HuH-7 (cell line): ENCODE results near the gene METTL27.
A peak's percentile ranks its signal among the peaks of the same experiment; 100 is the strongest.
"Not testable (repeated sequence)": the region's sequence is repeated elsewhere in the genome, so short reads cannot be mapped to it uniquely, and the experiment has no call there.

Experiments used
- DNase-seq: peaks from one replicate; pipeline ENCODE4 v3.0.0; 2011; ENCODE audit warnings: low spot score

The METTL27 gene

GRCh38 chr7:73838642-73839041 lies 3.7 kb downstream of the METTL27 start:
- no peak for DNase-seq

GRCh38 chr7:73837167-73837566 lies 5.1 kb downstream of the METTL27 start:
- DNase-seq, result not testable (repeated sequence)

DNA sequence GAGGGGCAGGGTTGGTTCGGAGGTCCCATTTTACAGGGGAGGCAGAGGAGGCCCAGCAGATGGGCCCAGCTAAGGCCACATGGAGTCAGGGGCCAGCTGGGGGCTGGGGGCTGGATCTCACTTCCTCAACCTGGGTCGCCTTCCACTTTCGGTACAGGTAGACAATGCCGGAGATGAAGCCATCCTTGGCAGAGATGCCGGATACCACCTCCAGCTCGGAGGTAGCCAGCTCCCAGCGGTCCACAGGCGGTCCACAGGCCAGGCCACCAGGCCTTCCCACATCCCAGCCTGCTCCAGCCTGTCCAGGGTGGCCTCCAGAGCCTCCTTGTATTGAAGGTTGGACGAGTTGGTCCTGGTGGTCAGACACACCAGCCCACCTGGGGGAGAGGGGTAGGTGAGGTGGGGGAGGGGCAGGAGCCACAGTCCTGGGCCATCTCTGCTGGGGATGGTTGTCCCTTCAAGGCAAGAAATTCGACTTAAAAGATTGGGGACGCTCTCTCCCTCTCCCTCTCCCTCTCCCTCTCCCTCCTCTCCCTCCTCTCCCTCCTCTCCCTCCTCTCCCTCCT lies 7.6 kb downstream of the METTL27 start:
- no peak for DNase-seq

DNA sequence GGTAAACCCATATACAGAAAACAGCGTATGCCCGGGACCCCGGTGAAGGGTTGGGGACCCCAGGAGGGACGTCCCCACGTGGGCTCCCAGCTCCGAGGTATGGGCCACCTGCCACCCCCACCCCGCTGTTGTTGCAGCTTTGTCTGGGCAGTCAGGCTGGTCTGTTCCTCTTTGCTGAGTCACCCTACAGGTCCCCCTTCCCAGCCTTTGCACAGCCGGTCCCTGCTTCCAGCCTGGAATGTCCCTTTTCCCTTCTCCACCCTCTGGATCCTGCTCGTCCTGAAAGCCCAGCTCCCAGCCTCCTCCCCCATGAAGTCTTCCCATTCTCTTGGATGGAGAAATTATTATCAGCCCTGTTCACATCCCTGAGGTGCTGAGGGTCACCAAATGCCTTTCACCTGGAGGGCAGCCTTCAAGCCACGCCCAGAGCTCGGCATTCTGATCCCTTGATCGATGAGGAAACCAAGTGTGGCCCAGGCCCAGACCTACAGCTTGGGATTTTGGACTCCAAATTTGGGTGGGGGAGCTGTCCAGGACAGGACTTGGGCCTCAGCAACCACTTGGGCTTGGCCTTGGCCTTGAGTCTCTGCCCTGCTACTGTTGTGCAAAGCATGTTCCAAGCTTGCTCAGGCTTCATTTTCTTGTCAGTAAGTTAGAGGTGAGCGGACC lies 8.9 kb downstream of the METTL27 start:
- DNase-seq, result no peak

DNA sequence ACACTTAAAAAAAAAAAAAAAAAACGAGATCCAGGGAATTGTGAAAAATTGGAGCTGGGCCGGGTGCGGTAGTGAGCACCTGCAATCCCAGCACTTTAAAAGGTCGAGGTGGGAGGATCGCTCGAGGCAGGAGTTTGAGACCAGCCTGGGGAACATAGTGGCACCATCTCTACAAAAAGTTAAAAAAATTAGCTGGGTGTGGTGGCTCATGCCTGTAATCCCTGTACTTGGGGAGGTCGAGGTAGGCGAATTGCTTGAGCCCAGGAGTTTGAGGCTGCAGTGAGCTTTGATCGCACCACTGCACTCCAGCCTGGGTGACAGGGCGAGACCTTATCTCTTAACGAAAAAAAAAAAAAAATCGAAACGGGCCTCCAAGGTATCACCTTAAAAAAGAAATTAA lies 9.5 kb downstream of the METTL27 start:
- DNase-seq, result no peak

DNA sequence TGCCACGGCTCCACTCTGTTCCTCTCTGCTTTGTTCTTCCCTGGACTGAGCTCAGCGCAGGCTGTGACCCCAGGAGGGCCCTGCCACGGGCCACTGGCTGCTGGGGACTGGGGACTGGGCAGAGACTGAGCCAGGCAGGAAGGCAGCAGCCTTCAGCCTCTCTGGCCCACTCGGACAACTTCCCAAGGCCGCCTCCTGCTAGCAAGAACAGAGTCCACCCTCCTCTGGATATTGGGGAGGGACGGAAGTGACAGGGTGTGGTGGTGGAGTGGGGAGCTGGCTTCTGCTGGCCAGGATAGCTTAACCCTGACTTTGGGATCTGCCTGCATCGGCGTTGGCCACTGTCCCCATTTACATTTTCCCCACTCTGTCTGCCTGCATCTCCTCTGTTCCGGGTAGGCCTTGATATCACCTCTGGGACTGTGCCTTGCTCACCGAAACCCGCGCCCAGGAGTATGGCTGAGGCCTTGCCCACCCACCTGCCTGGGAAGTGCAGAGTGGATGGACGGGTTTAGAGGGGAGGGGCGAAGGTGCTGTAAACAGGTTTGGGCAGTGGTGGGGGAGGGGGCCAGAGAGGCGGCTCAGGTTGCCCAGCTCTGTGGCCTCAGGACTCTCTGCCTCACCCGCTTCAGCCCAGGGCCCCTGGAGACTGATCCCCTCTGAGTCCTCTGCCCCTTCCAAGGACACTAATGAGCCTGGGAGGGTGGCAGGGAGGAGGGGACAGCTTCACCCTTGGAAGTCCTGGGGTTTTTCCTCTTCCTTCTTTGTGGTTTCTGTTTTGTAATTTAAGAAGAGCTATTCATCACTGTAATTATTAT lies 10.3 kb downstream of the METTL27 start:
- DNase-seq, result no peak

DNA sequence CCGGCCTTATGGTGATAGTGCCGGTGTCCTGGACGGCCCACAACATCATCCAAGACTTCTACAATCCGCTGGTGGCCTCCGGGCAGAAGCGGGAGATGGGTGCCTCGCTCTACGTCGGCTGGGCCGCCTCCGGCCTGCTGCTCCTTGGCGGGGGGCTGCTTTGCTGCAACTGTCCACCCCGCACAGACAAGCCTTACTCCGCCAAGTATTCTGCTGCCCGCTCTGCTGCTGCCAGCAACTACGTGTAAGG lies 10.8 kb downstream of the METTL27 start:
- DNase-seq, result no peak

DNA sequence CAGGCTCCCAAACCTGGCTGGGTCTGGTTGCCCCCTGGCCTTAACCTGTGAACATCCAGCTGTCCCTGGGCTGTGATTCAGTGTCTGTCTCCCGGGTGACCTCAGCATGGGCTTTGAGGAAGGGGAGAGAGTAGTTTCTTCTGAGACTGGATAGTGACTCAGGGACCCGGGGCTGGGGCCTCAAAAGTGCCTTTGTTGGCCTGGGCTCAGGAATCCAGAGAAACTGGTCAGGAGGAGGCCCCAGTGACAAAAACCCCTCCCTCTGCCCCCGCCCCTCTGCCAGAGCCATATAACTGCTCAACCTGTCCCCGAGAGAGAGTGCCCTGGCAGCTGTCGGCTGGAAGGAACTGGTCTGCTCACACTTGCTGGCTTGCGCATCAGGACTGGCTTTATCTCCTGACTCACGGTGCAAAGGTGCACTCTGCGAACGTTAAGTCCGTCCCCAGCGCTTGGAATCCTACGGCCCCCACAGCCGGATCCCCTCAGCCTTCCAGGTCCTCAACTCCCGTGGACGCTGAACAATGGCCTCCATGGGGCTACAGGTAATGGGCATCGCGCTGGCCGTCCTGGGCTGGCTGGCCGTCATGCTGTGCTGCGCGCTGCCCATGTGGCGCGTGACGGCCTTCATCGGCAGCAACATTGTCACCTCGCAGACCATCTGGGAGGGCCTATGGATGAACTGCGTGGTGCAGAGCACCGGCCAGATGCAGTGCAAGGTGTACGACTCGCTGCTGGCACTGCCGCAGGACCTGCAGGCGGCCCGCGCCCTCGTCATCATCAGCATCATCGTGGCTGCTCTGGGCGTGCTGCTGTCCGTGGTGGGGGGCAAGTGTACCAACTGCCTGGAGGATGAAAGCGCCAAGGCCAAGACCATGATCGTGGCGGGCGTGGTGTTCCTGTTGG lies 11.4 kb downstream of the METTL27 start, which contains the start of gene CLDN4:
CLDN4 (plus strand) TSS at position 316 of the 903 bp plus-strand sequence; CDS start at position 522, 206 bp downstream.
- no peak for DNase-seq

DNA sequence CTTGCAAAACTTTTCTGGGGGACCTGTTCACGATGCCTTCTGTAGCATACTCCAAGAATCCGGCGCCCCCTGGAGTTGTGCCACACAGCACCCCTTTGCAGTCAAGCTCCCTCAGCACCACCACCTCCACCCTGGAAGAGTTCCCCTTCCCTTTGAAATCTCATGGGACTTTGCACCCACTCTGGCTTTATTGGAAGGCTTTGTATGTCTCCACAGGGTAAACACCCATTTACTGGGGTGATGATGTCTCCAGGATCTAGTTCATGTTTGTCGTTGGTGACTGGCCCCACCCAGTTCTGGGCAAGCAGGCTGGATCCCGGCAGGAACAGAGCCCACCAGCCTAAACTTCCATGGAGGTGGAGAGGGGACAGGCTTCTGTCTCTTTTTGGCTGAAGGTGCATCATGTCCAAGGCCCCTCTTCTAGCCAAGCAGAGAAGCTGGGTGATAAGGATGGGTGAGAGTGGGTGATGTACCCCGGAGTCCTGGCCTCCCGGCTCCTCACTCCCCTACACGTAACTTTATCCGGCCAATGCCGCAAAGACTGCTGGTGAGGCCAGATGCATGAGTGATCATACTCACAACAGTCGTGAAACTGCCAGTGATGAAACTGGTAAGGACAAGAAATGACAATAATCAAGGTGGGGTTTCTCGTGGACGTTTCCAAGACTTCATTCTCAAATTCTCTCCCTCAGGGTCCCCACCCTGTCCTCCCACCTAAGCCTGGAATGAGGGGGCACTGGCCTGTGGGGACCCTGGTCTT lies 12.2 kb downstream of the METTL27 start:
- no peak for DNase-seq

DNA sequence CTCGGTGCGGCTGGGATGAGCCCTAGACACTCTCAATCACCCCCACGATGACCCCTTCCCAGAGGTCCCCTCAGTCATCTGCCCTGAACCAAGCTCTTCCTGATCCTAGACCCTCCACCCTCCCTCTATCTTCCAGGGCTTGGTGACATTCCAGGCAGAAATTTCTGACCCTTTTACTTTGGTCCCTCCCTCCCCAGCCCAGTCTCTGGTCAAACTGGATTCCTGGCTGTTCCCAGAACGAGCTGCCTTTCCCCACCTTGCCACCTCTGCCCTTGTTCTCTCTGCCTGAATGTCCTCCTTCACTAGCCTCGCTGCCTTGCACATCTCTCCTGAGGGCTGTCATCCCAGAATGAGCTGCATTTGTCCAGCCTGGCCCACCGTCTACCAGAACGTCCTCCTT lies 12.8 kb downstream of the METTL27 start:
- no peak for DNase-seq

DNA sequence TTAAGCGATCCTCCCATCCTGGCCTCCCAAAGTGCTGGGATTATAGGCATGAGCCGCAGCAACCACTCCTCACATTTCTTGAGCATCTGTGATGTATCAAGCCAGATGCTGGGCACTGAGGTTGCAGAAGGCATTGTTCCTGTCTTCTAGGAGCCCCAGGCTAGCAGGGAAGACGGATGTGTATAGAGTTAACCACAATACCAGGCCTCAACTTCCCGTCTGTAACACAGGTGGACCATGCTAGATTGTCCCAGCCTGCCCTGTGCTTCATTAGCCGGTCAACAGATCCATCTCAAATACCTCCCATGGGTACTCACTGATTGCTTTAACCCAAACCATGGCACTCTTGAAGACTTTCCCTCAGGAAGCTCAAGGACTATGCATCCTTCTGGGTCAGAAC lies 13.3 kb downstream of the METTL27 start:
- no peak for DNase-seq

GRCh38 chr7:73828107-73828803 lies 14.1 kb downstream of the METTL27 start:
- DNase-seq, result peak; percentile 82

DNA sequence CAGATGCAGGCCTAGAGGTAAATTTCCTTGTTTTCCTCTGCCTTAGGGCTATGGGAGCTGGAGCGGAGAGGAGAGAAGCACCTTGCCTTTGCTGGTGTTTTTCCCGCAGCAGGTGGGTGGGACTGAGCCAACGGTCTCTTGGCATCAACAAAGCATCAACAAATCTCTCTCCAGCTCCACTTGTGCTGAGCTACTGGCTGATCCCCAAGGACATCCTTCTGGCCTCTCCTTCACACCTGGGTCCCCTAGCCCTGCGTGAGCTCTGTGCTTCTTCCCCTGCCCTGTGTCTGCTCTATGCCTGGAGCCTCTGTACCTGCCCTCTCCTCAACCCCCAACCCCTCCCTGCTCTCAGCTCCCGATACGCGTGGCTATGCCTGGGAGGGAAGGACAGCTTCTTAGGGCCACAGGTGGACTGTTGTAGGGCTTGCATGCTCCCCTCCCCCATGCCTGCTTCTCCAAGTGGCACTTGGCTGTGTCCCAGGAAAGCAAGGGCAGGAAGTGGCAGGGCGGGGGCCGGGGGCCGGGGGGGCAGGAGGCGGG lies 14.7 kb downstream of the METTL27 start:
- no peak for DNase-seq

DNA sequence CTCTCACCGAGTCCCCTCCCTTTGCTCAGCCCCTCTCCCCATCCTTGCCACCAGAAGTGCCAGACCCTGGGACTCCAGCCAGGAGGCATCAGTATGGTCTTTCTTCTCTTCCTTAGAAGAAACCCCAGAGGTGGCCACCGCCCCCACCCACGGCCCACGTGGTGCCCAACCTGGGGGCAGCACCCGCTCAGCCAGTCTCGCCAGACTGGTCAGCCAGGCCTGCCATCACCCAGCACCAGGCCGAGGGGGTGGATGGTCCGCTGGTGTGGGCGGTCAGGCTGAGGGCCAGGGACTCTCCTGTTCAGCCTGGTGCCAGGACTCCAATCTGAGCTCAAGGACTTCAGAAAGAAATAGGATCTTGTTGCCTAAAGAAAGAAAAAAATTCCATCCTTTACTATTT lies 17.3 kb downstream of the METTL27 start:
- DNase-seq, result no peak

- DNase-seq, result no peak
These were observed 18.3 kb downstream of the METTL27 start for GRCh38 chr7:73823873-73824592.

GRCh38 chr7:73823257-73823656 lies 19.1 kb downstream of the METTL27 start:
- no peak for DNase-seq

DNA sequence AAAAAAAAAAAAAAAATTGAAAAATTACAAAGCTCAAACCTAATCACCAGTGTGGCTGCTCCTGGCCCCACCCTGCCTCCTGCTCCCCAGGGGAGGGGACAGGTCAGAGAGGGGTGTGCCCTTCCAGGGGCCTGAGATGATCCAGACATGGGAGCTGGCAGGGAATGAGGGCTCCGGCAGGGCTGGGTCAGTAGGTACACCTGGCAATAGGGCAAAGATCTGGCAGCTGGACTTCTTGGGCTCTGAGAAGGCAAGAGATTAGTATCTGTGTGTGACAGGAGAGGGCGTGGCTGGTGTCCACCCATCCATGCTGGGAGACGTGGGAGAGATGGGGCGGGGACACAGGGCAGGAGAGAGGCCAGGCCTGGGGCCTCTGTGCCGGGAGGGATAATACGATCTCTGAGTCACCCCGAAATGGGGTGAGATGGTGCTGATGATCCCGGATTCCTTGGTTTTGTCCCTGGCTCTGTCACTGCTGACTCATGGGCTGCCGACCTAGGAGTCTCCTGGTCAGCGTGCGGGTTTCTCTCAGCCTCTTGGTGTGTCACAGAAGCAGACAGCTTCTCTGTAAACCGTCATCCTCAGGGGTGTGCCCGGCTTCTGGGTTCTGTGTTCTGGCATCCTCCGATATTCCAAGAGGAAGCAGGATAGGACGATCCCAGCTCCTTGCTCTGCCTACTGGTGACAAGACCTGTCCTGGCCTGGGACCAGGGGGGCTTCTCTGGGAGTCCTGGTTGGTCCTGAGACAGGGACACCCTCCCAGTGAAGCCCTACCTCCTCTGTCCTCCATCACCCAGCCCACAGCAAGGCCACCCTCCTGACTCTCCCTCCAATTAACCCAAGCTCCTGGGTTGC lies 19.8 kb downstream of the METTL27 start:
- DNase-seq, result no peak

- not testable (repeated sequence) for DNase-seq
These were observed 20.6 kb downstream of the METTL27 start for GRCh38 chr7:73821597-73822285.
